ENCODE results near the gene ACBD5. TPM values are rescaled to one million over a fixed set of nuclear protein-coding genes. Genes with fewer than 3 reads are reported as not detected.
"Not testable (repeated sequence)": the region's sequence is repeated elsewhere in the genome, so short reads cannot be mapped to it uniquely, and the experiment has no call there.

ACBD5 gene
- total RNA-seq, 1 donor from 2014 or later = 19.4 TPM

- no peak overlapping the region for H3K4me3 ChIP-seq (ENCODE audit: low read depth, low read length)
- DNase-seq (ENCODE audit: low read depth) = no peak
- TF ChIP-seq, protein P1, sequence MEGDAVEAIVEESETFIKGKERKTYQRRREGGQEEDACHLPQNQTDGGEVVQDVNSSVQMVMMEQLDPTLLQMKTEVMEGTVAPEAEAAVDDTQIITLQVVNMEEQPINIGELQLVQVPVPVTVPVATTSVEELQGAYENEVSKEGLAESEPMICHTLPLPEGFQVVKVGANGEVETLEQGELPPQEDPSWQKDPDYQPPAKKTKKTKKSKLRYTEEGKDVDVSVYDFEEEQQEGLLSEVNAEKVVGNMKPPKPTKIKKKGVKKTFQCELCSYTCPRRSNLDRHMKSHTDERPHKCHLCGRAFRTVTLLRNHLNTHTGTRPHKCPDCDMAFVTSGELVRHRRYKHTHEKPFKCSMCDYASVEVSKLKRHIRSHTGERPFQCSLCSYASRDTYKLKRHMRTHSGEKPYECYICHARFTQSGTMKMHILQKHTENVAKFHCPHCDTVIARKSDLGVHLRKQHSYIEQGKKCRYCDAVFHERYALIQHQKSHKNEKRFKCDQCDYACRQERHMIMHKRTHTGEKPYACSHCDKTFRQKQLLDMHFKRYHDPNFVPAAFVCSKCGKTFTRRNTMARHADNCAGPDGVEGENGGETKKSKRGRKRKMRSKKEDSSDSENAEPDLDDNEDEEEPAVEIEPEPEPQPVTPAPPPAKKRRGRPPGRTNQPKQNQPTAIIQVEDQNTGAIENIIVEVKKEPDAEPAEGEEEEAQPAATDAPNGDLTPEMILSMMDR (conservative IDR thresholded peaks at IDR 0.05; ENCODE audit: low read depth, low read length) = no peak
Measured at GRCh38 chr10:27169849-27170248, 70.7 kb downstream of the ACBD5 start.

DNA sequence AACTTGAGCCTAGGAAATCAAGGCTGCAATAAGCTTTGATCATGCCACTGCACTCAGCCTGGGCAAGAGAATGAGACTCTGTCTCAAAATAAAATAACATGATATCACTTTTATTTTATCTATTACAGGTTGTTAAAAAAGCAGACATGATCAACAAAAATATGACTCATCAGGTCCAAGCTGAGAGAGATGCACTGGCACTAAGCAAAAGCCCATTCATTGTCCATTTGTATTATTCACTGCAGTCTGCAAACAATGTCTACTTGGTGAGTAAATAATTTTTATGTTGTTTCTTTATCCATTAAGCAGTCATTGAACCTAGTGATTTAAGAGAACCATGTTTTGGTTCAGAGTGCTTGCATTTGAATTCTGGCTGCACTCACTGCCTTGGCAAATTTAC is 82.2 kb downstream of the ACBD5 start:
- no peak for DNase-seq (ENCODE audit: low read depth)
- H3K4me3 ChIP-seq (ENCODE audit: low read depth, low read length) = no peak overlapping the region
- TF ChIP-seq, protein P1 (conservative IDR thresholded peaks at IDR 0.05; ENCODE audit: low read depth, low read length) = no peak

- DNase-seq (ENCODE audit: low read depth) = no peak
- H3K4me3 ChIP-seq (ENCODE audit: low read depth, low read length) = no peak overlapping the region
Measured at GRCh38 chr10:27157150-27157549, 83.4 kb downstream of the ACBD5 start.

GRCh38 chr10:27156566-27156965 is 84.0 kb downstream of the ACBD5 start:
- DNase-seq (ENCODE audit: low read depth) = not testable (repeated sequence)
- peak overlapping the region; percentile 73 for H3K4me3 ChIP-seq (ENCODE audit: low read depth, low read length)

More at GRCh38 chr10:27157150-27157549, 83.4 kb downstream of the ACBD5 start:
- TF ChIP-seq, protein P1 (conservative IDR thresholded peaks at IDR 0.05; ENCODE audit: low read depth, low read length) = no peak

DNA sequence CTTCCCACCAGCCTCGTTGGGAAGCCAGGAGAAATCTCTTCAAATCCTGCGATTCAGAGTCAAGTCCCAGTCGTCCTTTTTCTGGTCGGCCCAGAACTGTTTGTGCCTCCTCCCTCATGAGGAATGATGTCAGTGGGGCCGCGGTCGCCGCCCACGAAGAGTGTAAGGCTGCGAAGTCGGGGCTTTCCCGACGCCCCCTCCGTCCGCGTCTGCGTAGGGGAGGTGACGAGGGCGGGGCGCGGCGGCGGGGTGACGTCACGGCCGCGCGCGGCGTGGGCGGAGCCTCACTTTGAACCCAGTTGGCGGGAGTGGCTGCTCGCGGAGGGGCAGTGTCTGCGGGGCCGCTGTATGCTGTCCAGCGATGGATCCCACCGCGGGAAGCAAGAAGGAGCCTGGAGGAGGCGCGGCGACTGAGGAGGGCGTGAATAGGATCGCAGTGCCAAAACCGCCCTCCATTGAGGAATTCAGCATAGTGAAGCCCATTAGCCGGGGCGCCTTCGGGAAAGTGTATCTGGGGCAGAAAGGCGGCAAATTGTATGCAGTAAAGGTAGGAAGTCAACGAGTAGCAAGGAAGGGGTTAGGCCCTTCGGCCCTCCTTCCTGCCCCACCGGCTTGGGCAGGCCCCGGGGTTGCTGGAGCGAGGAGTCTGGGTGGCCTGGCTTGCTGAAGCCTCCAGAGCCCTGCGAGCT is 85.4 kb downstream of the ACBD5 start, which contains the start of gene MASTL:
TSS of gene MASTL (plus strand) at position 287 of the 689 bp plus-strand sequence. CDS start at position 362, 75 bp downstream.
- peak within 1 kb of the TSS; percentile 73 for H3K4me3 ChIP-seq (ENCODE audit: low read depth, low read length)
- peak; percentile 64 for DNase-seq (ENCODE audit: low read depth)
- TF ChIP-seq, protein P1 (conservative IDR thresholded peaks at IDR 0.05; ENCODE audit: low read depth, low read length) = no peak

- TF ChIP-seq, protein P1 (conservative IDR thresholded peaks at IDR 0.05; ENCODE audit: low read depth, low read length) = no peak
- peak overlapping the region; percentile 73 for H3K4me3 ChIP-seq (ENCODE audit: low read depth, low read length)
- DNase-seq (ENCODE audit: low read depth) = no peak
Measured at GRCh38 chr10:27153845-27154193, 86.8 kb downstream of the ACBD5 start.

GRCh38 chr10:27153329-27153728 is 87.3 kb downstream of the ACBD5 start:
- TF ChIP-seq, protein P1 (conservative IDR thresholded peaks at IDR 0.05; ENCODE audit: low read depth, low read length) = no peak
- peak overlapping the region; percentile 73 for H3K4me3 ChIP-seq (ENCODE audit: low read depth, low read length)
- no peak for DNase-seq (ENCODE audit: low read depth)
